HG02981 (cell line): Measurements from ENCODE around the gene CEP162.
"Not testable (repeated sequence)": the region's sequence is repeated elsewhere in the genome, so short reads cannot be mapped to it uniquely, and the experiment has no call there.

ENCODE experiments used
- ATAC-seq: cut with Tn5 transposase; IDR thresholded peaks from one replicate; pipeline ENCODE4 v1.9.1; 2021; ENCODE audit warnings: mild to moderate bottlenecking, moderate library complexity; ENCODE audit not compliant: unreplicated experiment

Gene CEP162

DNA sequence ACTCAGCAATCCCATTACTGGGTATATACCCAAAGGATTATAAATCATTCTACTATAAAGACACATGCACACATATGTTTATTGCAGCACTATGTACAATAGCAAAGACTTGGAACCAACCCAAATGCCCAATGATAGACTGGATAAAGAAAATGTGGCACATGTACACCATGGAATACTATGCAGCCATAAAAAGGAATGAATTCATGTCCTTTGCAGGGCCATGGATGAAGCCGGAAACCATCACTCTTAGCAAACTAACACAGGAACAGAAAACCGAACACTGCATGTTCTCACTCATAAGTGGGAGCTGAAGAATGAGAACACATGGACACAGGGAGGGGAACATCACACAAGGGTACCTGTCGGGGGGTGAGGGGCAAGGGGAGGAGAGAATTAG lies 63.1 kb downstream of the CEP162 start:
- ATAC-seq = not testable (repeated sequence)

DNA sequence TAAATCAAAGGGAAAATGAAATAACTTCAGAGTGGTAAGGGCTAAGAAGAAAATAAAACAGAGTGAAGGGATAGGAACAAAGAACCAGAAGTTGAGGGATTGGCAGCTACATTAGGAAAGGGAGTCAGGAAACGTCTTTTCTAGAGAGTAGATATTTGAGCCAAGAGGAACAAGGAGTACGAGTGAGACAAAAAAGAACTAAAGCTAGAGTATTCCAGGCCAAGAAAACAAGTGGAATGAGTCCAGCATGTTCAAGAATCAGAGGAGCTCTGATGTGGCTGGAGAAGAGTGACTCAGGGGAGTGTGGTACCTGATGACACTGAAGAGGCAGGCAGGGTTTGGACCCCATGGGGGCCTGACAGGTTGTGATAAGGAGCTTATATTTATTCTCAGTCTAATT lies 66.3 kb downstream of the CEP162 start:
- no peak for ATAC-seq

DNA sequence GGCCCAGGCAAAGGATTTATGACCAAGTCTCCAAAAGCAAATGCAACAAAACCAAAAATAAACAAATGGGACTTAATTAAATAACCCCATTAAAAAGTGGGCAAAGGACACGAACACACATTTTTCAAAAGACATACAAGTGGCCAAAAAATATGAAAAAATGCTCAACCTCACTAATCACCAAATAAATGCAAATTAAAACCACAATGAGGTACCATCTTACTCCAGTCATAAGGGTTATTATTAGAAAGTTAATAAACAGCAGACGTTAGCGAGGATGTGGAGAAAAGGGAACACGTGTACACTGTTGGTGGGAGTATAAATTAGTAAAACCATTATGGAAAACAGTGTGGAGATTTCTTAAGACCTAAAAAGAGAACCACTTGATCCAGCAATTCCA lies 71.1 kb downstream of the CEP162 start:
- ATAC-seq = no peak

DNA sequence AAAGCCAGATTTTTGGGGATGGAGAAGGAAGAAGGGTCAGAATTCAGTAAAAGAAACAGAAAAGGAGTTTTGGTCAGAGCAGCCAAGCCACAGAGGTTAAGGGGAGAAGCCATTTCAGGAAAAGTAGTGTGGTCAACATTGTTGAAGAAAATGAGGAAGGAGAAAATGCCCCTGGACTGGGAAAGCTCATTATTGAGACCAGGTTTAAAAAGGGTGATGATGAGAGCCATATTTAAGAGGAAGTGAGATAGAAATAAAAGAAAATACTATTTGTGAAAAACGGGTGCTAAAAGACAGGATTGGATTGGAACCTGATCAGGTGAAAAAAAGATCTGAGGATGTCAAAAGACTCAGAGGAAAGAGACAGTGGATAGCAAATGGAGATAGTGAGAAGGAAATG lies 75.8 kb downstream of the CEP162 start:
- no peak for ATAC-seq

DNA sequence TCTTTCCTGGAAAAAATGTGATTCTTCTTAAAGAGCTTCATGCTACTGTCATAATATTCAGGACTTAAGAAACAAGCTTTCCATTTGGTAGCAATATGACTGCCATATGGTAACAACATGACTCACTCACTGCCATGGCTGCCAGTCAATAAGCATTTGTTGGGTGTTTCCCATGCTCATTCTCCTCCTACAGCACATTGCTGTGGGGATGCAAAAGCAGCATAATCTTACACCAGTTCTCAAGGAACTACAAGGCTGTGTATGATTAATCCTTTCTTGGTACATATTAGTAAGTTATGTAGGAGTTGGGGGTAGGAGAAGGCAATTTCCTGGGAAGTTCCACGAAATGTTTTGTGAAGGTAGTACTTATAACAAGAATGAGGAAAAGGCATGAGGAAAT lies 76.7 kb downstream of the CEP162 start:
- peak; percentile 85 for ATAC-seq

DNA sequence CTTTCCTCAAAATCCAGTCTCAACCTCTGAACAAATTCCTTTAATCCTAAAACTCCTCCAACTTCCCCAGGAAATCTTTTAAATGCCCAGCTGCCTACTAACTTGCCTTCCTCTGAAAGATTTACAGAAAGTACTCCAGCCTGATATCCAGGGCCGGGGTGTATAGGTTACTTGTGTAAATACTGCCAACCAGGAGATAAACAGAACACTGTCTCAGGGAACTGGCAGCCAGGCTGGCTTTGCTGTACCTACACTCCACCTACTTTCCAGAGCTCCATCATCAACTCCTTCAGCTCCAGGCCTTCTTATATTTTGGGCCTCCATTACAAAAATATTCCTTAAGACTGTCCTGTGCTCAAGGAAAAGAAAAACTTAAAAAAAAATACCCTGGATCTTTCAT lies 85.9 kb downstream of the CEP162 start:
- no peak for ATAC-seq

DNA sequence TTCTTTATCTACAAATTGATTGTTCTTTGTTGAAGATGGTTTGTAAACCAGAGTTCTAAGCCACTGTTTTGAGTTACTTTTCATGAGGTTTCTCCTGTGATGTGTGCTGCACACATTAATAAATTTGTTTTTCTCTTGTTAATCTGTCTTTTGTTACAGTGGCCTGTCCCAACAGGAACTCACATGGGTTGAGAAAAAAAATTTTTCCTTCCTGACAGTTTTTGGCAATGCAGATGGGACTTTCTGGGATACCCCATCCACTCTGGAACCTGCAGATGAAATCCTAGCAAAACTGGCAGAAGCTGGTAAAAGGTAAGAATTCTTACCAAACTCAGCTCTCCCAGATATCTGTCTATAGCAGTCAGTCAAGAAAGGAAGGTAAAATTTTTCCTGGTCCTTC lies 88.1 kb downstream of the CEP162 start:
- no peak for ATAC-seq

DNA sequence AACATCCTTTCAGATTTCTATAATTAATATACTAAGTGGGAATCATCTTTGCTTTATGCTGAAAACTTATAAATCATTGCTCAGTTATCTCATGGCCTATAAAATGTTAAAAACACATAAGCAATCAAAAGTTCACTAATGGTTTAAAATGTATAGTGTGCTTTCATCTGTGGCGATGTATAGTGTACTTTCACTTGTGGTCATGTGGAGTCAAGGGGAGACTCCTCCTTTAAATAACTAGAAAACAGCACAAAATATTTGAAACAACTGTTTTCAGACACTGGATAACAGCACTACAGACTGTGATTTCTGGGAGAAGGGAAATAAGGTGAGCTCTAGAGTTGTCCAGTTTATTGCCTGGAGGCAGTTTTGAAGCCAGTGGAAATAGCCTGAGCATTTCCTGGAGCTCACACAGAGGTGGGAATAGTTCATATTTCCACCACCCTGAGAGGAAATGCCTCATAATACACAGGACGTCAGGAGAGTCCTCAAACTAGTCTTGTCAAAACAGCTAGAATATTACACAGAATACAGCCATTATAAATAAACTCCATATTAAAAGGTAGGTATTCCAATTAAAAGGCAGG lies 89.4 kb downstream of the CEP162 start:
- ATAC-seq = no peak

DNA sequence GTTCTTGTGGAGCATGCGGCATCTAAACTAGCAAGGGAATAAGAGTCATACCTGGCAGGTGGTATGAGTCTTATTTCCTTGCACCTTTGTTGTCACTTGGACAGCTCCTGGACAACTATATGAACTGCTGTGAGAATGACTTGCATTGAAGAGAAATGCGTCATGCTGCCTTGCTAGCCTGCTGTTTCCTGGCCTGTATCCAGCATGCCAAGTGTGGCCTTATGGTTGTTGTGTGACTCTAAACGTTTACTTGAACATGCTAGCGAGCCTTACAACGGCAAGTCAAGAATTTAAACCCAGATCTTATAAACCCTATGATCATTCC lies 90.4 kb downstream of the CEP162 start:
- ATAC-seq = no peak

DNA sequence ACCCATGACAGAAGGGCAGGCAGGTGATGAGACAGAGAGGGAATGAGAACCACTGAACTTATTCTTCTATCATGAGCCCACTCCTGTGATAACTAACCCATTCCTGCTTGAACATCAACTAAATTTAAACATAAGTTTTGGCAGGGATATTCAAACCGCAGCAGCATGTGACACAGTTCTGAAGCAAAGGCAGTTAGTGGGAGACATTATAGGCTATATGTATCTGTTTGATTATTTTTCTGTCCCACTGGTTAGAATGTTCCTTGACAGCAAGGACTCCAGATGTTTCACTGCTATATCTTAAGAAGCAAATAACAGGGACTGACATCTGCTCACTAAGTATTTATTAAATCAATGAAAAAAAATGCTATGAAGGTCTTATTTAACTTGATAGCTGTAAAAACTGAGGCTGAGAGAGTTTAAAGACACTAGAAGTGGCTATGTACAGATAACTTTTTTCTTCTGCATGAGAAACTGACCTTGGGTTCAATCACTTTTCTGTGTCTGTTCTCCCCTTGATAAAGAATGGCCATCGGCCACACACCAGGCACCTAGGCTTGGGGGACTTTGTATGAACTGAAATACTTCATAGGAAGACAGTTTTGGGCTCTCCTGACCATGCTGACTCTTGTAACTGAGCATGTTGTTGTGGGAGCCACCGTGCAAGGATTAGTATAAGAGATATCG lies 90.9 kb downstream of the CEP162 start:
- no peak for ATAC-seq

DNA sequence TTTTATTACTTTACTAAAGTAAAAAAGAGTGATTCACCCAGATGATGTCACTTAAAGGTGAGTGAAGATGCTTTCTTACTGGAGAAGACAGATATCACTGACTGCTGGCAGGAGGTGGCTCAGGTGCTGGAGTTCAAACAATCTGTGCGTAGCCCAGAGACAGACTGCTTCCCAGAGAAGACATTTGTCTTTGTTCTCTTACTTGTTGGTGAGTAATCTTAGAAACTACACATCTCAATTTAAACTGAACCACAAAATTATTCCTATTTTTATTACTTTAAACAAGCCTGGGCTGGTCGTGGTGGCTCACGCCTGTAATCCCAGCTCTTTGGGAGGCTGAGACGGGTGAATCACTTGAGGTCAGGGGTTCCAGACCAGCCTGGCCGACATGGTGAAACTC lies 92.2 kb downstream of the CEP162 start:
- ATAC-seq = no peak

DNA sequence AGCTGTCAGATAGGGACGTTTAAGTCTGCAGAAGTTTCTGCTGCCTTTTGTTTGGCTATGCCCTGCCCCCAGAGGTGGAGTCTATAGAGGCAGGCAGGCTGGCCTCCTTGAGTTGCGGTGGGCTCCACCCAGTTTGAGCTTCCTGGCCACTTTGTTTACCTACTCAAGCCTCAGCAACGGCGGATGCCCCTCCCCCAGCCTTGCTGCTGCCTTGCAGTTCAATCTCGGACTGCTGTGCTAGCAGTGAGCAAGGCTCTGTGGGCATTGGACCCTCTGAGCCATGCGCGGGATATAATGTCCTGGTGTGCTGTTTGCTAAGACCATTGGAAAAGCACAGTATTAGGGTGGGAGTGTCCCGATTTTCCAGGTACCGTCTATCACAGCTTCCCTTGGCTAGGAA lies 94.1 kb downstream of the CEP162 start:
- ATAC-seq = not testable (repeated sequence)

DNA sequence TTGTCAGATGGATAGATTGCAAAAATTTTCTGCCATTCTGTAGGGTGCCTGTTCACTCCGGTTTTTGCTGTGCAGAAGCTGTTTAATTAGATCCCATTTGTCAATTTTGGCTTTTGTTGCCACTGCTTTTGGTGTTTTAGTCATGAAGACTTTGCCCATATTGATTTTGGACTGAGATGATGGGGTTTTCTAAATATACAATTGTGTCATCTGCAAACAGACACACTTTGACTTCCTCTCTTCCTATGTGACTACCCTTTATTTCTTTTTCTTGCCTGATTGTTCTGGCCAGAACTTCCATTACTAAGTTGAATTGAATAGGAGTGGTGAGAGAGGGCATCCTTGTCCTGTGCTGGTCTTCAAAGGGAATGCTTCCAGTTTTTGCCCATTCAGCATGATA lies 97.9 kb downstream of the CEP162 start:
- not testable (repeated sequence) for ATAC-seq

DNA sequence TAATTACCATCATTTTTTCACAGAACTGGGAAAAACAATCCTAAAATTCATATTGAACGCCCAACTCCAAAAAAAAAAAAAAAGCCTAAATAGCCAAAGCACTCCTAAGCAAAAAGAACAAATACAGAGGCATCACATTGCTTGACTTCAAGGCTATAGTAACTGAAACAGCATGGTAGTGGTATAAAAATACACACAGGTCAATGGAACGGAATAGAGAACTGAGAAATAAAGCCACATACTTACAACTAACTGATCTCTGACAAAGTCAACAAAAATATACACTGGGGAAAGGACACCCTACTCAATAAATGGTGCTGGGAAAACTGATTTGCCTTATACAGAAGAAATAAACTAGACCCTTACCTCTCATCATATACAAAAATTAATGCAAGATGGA lies 104.3 kb downstream of the CEP162 start:
- ATAC-seq = no peak

DNA sequence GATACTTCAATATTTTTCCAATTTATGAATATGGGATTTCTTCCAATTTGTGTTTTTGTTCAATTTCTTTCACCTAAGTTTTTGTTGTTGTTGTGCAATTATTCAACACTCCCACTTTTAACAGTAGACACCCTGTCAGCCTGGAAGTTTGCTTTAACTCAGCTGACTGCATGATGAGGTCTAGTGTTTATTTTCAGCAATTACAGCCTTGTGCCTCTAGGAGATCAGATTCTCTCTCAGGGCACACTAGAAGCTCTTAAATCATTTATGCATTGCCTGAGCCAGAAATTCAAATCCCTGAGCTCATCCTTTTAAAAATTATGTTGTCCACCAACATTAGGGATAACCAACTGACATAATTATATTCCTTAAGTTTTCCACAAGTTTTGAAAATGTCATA lies 108.2 kb downstream of the CEP162 start:
- ATAC-seq = no peak

DNA sequence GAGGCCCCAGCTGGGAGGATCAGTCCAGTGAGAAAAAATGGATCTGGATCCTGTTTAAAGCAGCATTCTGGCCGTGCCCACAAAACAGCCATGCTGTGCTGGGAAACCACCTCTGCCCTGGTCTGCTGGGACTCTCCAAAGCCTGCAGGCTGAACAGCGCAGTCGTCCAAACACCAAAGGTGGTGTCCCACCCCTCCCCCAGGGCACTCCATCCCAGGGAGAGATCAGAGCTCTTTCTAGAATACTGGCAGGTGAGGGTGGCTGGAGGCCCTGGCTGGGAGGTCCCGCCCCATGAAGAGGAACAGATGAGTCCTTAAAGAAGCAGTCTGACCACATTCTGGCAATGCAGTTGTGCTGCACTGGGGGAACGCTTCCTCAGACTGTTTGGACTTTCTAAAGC lies 109.3 kb downstream of the CEP162 start:
- ATAC-seq = no peak

DNA sequence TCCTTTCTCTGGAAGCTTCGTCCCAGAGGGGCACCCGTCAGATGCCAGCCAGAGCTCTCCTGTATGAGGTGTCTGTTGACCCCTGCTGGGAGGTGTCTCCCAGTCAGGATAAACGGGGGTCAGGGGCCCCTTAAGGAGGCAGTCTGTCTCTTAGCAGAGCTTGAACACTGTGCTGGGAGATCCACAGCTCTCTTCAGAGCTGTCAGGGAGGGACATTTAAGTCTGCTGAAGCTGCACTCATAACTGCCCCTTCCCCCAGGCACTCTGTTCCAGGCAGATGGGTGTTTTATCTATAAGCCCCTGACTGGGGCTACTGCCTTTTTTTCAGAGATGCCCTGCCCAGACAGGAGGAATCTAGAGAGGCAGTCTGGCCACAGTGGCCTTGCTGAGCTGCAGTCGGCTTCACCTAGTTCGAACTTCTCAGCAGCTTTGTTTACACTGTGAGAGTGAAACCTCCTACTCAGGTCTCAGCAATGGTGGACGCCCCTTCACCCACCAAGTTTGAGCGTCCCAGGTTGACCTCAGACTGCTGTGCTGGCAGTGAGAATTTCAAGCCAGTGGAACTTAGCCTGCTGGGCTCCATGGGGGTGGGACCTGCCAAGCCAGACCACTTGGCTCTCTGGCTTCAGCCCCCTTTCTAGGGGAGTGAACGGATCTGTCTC lies 112.4 kb downstream of the CEP162 start:
- not testable (repeated sequence) for ATAC-seq

DNA sequence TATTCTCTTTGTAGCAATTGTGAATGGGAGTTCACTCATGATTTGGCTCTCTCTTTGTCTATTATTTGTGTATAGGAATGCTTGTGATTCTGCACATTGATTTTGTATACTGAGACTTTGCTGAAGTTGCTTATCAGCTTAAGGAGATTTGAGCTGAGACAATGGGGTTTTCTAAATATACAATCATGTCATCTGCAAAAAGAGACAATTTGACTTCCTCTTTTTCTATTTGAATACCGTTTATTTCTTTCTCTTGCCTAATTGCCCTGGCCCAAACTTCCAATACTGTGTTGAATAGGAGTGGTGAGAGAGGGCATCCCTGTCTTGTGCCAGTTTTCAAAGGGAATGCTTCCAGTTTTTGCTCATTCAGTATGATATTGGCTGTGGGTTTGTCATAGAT lies 116.1 kb downstream of the CEP162 start:
- ATAC-seq = not testable (repeated sequence)

DNA sequence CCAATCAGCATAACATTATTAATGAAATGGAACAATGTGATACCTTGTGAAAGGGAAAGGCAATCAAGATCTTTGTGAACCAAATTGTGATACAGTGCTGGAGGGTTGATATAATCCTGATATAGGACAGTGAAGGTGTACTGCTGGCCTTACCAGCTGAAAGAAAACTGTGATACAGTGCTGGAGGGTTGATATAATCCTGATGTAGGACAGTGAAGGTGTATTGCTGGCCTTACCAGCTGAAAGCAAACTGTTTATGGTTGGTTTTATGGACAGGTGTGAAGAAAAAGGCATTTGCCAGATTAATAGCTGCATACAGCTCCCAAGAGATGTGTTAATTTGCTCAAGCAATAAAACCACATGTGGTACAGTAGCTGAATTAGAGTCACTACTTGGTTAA lies 119.9 kb downstream of the CEP162 start:
- ATAC-seq = no peak

DNA sequence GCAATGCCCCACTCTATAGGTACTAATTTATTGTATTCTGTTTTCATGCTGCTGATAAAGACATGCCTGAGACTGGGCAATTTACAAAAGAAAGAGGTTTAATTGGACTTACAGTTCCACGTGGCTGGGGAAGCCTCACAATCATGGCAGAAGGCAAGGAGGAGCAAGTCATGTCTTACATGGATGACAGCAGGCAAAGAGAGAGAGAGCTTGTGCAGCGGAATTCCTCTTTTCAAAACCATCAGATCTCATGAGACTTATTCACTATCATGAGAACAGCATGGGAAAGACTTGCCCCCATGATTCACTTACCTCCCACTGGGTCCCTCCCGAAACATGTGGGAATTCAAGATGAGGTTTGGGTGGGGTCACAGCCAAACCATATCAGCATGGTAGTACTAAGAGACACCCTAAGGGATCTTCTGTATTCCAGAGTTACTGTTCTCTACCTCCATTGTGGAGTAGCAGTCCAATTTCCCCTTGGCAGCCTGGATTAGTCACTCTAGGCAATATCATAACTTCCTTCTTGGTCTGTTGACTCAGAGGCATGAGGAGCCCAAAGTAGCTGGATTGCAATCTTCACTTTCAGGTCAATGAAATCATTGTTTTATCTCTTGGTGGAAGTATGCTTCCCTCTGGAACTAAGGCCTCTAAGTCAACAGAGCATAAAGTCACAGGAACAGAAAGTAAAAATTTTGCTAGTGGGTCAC lies 122.1 kb downstream of the CEP162 start:
- ATAC-seq = not testable (repeated sequence)

DNA sequence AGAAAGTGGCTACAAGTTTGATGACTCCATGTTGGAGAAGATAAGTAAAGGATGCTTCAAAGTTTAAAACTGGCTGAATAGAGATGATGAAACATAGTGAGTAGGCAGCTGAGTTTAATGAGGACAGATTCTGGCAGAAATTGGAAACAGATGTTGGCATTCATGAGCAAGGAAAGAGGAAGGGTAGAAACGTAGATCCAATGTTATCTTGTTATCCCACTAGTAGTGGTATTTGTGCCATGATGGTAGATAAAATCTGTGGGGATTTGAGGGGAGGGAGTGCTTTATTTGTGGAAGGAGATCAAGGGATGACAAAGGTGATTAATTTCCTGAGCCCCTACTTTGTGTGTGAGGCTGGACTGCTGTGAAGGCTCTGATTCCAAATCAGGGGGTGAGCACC lies 124.4 kb downstream of the CEP162 start:
- ATAC-seq = no peak

DNA sequence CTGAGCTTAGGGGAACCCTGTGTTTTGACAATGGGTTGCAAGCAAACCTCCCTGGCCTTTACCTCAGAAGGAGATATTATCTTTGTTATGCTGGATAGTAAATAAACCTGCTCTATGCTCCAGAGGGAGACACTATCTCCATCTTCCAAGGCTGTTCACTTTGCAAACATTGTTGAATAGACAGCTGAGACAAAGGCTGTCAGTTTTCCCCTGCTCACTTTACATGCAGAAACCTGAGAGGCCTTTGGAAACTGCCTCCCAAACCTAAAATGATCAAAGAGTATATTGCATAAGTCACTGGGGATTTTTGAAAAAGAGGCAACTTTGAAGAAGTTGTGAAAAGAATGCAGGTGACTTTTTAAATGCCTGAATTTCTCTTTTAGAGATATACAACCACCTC lies 132.3 kb downstream of the CEP162 start:
- ATAC-seq = no peak
